GM21381 (cell line): ENCODE measurements around the gene DDO.
"Not testable (repeated sequence)": the region's sequence is repeated elsewhere in the genome, so short reads cannot be mapped to it uniquely, and the experiment has no call there.

Experiments used
- ATAC-seq: cut with Tn5 transposase; IDR thresholded peaks from one replicate; pipeline ENCODE4 v1.9.1; 2021; ENCODE audit warnings: mild to moderate bottlenecking, moderate library complexity; ENCODE audit not compliant: unreplicated experiment

DDO gene

DNA sequence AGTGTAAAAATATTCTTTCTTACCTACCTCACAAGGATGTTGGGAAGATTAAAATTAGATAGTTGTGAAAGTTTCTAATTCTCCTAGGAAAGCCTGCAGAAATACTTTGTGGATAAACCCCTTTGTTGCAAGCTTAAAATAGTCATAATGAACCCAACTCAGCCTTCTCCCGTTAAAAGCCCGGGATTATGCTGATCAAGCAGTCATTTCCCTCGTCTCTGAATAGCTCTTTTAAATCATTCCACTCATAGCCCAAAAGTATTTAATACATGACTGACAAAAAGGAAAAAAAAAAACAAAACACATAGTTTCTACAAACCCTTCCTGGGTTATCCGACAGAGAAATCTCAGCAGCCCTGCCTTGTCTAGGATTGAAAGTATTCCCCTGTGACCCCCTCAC, 46.3 kb downstream of the DDO start:
- ATAC-seq, result no peak

DNA sequence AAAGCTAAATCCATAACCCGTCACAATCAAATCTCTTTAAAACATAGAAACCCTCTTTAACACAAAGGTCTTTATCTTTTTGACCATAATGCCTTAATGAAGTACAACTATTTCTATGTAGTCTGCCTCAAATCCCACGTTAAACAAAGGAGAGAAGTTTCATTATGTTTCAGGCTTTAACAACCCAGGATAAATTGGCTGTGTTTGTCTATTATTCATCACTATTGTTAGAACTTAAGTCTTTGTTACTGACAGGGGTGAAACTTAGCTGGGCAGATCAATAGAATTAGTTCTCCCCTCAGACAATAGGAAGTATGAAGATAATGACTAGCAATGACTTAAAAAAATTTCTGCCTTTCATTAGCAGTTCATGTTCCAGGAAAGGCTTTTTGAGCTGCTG, 47.1 kb downstream of the DDO start:
- ATAC-seq, result no peak

DNA sequence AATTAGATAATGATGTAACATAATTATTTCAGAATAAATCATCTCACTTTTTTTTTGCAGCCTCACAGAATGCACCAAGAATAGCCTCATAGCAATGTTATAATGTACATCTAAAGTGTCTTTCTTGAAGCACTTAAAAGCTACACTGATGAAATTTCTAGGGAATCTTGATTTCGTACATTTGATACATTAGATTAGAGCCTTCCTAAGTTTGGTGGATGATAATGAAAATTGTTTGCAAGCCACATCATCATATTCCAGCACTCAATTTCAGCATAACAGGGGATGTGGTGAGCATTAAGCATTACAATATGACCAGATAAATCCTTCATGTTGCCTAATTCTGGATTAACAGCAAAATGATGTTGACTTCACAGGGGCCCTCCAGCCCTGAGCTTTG, 47.5 kb downstream of the DDO start:
- ATAC-seq, result no peak

DNA sequence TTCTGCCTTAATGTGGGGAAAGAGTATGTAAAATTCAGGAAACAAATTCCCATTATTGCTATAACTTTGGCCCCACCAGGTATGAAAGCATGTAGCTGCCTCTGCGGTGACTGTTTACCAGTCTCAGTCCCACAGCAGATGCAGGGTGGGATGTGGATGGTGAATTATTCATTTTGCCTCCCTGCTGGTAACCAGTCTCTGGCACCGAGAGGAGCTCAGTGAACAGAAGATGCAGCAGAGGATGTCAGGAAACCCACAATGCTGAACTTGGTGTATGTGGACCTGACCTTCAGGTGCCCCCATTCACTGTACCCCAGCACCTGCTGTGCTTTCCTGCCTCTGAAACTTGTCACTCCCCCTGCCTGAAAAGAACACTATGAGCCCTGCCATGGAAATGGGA, 48.4 kb downstream of the DDO start:
- ATAC-seq, result no peak

DNA sequence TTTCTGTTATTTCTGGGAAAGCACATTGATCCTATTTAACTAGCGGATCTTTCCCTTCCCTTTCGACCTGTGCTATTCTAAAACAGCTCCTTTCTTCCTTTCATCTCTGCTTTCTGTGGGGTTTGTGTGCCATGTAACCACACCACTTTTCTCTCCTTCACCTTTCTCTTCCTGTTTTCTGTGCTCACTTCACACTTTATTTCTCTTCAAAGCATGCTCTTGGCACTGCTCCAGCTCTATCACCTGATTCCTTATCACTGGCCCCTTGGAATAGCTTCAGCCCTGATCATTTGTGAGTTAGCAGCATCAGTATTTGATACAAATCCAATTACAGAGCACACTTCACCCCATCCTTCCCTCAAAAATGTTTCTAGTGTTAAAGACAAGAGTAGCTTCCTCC, 49.1 kb downstream of the DDO start:
- no peak for ATAC-seq

DNA sequence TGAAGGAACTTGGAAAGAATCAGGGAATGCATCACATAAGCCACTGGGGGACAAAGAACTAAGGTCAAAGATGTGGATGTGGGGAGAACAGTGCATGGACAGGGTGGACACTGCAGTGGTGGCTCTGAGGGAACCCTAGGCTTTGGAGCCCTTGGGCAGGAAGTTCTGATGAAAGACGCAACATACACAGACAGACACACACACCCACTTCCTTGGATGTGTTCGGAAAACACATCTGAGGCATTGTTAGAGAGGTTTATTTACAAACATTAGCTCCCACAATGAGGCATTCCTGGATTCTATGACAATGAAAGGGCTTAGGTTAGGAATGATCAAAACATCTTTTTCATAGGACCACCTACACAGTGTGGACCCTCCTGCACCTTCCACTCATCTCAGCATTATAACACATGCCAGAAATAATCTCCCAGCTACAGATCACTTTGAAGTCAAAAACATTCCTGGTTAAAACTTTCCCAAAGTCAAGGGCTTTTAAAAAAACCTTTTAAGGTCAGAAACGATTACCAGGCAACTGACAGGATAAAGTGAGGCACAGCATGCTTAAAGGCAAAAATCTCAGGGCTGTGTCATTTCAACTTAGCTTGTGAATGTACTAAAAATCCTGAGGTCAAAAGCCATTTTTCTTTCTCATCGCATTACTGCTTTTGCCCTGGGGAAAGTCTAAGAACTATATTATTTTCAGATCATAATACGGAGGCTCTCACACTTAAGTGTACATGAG, 50.8 kb downstream of the DDO start:
- ATAC-seq, result no peak

DNA sequence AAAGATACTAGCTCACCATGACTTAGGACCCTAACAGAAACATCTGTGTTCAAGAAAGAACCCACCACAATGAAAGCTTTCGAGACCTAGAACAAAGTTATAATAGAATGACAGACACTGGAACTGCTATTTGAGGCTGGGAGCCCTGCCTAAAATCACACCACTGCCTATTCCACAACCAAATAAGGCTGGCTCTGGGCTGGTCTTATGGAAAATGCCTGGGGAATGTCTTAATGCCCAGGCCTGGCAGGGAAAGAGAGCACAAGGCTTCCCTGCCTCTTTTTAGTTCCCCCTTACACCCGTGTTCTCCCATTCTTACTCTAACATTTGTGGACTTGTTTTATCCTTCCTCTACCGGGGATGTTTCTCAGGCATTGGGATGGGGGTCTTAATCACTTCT, 51.6 kb downstream of the DDO start:
- ATAC-seq, result no peak

DNA sequence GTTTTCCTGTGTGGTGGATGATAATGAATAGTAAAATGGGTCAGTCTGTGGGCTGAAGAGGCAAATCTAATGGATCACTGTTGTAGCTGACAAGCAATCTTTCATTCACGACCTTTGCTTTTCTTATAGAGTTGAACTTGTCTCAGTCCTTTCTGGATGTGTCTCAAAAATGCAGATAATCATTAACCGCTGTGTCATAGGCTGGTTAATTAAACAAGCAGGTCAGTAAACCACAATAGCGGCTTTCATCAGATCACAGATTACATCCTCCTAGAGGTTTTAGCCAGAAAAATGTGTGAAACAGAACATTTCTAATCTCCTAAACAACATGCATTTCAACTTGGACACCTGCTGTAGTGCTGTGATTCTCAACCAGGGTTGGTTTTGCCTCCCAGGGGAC, 54.7 kb downstream of the DDO start:
- no peak for ATAC-seq

DNA sequence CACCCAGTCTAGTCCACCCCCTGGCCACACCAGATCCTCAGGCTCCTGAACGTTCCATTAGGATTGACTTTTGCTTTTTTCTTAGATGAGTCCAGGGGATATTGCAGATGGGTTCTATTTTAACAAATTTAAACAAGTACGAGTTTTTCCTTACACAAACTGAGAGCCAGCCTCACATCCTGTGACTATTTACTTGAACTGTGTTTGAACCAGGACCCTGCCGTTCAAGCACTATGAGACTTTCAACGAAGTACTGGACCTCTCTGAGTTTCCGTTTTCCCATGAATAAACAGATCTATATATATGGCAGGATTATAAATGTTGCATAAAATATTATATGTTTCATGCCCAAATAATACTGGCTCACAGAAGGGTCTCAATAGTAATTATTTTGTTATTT, 55.8 kb downstream of the DDO start:
- ATAC-seq, result no peak

DNA sequence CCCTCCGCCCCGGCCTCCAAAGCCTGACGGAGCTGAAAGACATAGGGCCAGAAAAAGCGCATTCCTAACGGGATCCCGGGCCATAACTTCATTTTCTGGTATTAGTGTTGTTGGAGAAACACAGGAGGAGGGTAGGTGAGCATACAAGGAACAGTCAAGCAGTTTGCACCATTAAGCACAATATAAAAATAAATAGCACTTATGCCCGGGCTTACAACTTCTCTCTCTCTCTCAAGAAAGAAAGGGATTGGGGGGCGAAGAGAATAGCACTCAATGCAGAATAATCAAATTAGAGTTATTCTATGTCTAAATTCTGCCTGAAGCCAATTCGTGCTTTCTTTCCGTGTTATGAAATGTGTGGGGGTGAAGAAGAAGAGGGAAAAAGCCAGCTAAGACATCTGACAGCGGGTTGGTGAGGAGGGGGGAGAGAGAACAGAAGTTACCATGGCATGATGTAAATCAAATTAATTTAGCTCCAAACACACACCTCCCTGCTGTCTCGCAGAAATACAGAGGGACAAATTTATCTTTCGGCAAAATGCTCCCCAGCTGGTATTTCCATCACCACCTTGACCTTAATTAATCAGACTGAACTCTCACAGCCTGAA, 56.7 kb downstream of the DDO start:
- ATAC-seq, result no peak

DNA sequence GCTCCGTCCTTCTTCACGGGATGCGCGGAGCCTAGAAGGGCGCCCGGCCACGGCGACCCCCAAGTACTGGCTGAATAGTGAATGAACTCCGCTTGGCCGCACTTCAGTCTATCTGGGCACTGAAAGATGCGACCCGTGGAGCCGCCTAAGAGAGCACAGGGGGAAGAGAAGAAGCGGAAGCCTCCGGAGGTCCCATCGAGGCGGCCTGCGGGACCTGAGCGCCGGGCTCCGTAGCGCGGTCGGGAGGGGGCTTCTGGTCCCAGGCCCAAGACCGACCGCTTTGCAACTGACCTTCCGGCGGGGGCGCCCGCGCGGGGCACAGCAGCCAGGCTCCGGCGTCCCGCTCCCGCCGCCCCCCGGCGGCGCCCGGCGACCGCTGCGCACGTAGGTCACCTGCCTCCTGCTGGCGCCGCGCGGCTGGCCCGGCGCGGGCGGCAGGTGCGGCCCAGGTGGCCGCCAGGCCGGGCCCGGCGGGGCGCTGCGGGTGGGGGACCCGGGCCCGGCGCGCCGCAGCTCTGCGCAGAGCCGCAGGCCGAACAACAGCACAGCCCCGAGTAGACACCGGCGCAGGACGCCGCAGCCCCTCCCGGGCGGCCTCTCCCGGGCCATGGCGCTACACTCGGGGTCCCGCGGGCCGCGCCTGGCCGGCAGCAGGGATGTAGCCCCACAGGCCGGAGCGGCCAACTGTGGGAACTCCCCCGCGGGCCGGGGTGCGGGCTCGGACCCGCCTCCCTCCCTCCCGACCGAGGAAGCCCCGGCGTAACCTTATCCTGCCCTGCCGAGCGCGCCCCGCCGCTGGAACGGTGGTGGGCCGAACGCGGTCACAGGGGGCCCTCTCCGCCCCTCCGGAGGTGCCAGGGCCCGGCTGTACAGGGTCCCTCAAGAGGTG, 57.5 kb downstream of the DDO start, which contains the start of gene METTL24:
Gene METTL24, minus strand, starts transcription at position 686 of the 889 bp plus-strand sequence. Its CDS starts 77 bp downstream, at position 609.
- ATAC-seq, result no peak

DNA sequence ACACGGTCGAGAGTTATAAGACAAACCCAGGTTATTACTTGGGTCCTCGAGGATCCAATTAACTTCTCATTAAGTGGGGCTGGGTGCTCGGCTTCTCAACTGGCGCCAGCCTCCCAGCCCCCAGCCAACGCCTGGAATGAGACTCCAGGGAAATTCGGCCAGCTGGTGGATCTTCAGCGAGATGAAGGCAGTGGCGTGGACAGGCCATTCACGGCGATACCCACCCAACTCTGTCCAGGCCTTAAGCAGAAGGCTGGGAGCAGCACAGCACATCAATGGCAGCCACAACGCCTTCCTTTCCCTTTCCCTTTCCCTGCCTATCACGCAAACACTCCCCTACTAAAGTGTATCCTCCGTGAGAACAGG, 58.1 kb downstream of the DDO start:
- no peak for ATAC-seq

DNA sequence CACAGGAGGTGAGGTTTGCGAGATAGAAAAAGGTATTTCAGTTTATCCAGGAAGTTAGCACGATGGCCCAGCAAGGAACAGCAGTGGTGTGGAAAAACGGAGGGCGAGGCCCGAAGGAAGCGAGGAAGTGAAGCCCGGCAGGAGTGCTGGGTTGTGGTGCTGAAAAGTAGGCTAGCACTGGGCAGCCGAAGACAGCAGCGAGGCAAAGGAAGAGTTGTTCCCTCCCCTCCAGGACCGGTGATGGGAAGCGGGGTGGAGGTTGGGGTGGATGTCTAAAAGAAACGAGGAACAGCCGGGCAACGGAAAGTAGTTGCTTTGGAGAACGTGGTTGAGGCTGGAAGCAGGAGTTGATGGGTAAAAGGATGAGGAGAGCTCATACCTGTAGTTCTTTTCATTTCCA, 58.6 kb downstream of the DDO start:
- ATAC-seq, result no peak

DNA sequence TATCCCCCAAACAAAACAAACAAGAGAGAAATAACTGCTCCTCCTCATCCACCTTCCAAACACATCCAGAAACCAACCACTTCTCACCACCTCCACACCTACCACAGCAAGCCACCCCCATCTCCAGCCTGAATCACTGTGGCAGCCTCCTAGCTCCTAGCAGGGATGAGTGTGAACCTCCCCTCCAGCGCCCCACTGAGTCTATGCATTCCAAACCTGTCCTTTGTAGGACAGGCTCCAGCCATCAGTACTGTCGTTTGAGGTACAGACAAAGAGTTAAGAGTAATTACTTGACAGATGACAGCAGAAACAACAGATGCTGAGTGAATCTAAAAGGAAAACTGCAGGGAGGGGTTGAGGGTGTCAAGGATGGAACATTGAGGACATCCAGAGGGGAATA, 59.6 kb downstream of the DDO start:
- no peak for ATAC-seq

DNA sequence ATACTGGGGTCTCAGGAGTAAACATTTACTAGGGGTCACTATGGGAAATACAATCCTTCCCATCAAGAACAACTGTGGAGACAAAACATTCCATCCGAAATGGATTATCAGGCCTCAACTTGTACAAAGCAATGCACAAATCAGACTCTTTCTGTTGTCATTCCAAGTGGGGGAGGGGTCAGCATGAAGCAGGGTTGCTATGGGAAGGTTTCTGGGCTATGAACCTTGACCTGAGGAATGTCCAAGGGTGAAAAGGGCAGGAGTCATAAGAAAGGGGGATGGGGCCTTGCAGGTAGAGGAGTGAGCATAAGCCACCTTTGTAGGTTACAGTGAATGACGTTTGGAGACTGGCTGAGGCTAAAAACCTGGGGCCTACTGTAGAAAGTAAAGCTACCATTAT, 60.4 kb downstream of the DDO start:
- no peak for ATAC-seq

DNA sequence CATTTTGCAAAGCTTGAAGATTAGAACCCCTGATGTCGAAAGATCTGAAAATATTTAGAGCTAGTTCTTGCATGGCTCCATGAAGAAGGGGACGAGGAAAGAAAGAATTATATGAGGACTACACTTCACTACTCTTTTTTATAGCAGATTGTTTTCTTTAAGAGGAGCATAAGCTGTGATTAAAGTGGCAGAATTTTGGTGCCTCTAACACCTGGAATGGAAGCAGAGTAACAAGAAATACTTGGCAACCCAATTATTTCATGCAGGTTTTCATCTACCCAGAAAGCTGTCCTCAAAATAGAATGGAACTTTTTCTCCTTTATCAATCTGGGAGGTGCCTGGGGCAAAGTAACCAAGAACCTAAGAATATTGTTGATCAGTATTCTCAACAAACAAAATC, 61.2 kb downstream of the DDO start:
- ATAC-seq, result no peak

DNA sequence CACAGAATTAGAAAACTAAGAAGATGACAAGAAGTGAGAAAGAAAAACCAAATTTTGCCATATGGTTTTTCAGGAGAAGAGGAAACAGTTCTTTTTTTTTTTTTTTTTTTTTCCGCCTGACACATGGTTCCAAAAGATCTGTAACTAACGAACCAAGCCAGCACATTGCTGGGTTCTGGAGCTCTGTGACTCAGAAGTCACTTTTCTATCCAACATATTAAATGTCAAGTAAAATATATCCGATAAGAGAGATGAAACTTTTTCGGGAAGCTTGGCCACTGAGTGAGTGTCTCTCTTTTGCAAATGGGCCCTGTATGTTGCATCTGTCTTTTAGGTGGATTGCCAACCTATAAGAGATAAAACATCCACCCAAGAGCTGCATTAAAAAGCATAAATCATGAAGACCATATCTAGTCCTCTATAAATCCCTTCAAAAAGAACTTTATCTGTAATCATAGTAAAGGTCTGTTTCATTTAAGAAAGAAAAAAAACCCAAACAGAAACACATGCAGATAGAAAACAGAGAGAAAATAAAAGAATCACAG, 61.8 kb downstream of the DDO start:
- no peak for ATAC-seq

DNA sequence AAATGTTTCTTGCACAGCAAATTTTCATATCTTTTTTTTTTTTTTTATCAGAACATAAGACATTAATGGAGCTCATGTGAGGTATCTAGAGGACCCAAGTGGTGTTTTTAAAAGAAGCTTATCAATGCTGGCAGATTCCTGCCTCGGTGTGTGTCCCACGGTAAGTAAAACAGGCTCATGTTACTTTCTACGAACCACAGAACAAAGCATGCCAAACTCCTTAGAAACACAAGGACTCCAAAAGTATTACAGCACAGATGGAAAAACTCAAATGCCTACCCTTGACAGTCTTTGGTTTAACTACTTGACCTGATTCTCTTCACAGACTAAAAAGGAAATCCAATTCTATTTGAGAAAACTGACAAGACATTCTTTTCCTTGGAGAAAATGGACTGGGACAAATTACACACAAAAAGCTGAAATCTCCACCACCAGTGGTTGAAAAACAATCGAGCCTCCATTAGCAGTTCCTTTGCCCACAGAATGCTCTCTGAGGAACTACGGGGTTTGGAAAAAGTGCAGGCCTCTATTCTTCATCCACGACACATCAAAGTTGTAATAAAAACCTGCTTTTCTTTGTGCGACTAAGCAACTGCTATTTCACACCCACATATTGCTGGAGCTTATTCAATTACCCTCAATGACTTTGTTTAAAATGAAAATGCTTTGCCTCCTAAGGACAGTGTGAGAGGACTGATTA, 62.7 kb downstream of the DDO start:
- no peak for ATAC-seq

DNA sequence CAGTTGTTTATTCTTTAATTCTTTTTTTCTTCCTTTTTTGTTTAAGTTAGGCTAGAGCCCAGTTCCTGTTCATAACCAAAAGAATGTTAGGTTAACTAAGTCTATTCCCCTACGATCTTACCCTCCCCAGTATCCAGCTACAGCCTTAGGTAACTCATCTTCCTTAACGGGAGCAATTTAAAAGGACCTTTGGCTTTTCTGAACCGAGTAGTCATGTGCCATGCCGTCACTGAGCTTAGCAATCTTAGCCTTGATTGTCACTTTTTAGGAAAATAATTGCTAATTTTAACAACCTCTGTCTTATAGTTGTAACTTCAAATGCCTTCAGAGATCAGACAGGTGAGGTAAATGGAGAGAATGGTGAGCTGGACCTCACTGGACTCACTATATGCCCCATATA, 63.4 kb downstream of the DDO start:
- no peak for ATAC-seq

DNA sequence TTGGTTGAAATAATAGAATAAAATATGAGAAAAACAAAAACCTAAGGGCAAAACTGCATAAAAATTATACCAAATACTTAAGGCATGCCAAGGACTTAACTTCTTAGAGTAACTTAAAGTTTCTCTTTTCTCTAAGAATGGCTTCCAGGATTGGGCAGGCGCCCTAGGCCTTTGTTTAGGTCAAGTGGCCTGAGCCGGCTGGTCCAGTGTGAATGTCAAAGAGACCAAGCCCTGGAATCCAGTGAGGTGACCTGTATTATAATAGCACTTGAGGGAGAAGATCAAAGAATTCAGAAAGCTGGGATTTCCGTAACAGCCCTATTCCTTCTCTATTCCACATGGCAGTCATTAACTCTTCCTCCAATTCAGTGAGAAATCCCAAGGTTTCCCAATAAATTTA, 63.8 kb downstream of the DDO start:
- ATAC-seq, result no peak

DNA sequence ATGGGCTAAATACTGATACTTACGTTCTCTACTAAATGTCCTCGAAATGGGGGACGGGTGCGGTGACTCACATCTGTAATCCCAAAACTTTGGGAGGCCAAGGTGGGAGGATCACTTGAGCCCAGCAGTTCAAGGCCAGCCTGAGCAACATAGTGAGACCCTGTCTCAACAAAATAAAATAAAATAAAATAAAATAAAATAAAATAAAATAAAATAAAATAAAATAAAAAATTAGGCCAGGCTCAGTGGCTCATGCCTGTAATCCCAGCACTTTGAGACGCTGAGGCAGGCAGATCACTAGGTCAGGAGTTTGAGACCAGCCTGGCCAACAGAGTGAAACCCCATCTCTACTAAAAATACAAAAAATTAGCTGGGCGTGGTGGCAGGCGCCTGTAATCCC, 64.8 kb downstream of the DDO start:
- not testable (repeated sequence) for ATAC-seq
